ENCODE measurements around the gene ASCL5.
A peak's percentile ranks its signal among the peaks of the same experiment; 100 is the strongest.
"Not testable (repeated sequence)": the region's sequence is repeated elsewhere in the genome, so short reads cannot be mapped to it uniquely, and the experiment has no call there.

Gene ASCL5

GRCh38 chr1:201167041-201167991 is 40.3 kb upstream of the ASCL5 start:
- Histone ChIP-seq H3K9ac (ENCODE audit: low read depth, low read length) (no peak overlapping the region), H3K27me3 (ENCODE audit: control insufficient read depth, insufficient read depth, low read length) (peaks cover 24% of the 10 kb centered on the region), H3K36me3 (ENCODE audit: control insufficient read depth, insufficient read depth, low read length) (no peaks in the 10 kb centered on the region), H3K4me3 (ENCODE audit: low read depth, low read length) (no peak overlapping the region), H3K4me1 (ENCODE audit: control insufficient read depth, insufficient read depth, low read length) (peaks cover 3% of the 10 kb centered on the region), H3K9me3 (ENCODE audit: control insufficient read depth, insufficient read depth, low read length) (no peaks in the 10 kb centered on the region)

- Histone ChIP-seq H3K27me3 (ENCODE audit: control insufficient read depth, insufficient read depth, low read length) (peaks cover 8% of the 10 kb centered on the region), H3K9me3 (ENCODE audit: control insufficient read depth, insufficient read depth, low read length) (no peaks in the 10 kb centered on the region), H3K36me3 (ENCODE audit: control insufficient read depth, insufficient read depth, low read length) (no peaks in the 10 kb centered on the region), H3K9ac (ENCODE audit: low read depth, low read length) (no peak overlapping the region), H3K4me1 (ENCODE audit: control insufficient read depth, insufficient read depth, low read length) (no peaks in the 10 kb centered on the region), H3K4me3 (ENCODE audit: low read depth, low read length) (no peak overlapping the region)
Observed at GRCh38 chr1:201164645-201165044, 37.7 kb upstream of the ASCL5 start.

- no peak overlapping the region for H3K9ac ChIP-seq (ENCODE audit: low read depth, low read length)
- no peaks in the 10 kb centered on the region for H3K4me1 ChIP-seq (ENCODE audit: control insufficient read depth, insufficient read depth, low read length)
- H3K4me3 ChIP-seq (ENCODE audit: low read depth, low read length), result no peak overlapping the region
- H3K36me3 ChIP-seq (ENCODE audit: control insufficient read depth, insufficient read depth, low read length), result no peaks in the 10 kb centered on the region
- H3K27me3 ChIP-seq (ENCODE audit: control insufficient read depth, insufficient read depth, low read length), result no peaks in the 10 kb centered on the region
- H3K9me3 ChIP-seq (ENCODE audit: control insufficient read depth, insufficient read depth, low read length), result no peaks in the 10 kb centered on the region
Observed at GRCh38 chr1:201163707-201164106, 36.7 kb upstream of the ASCL5 start.

- H3K4me3 ChIP-seq (ENCODE audit: low read depth, low read length); H3K27me3 ChIP-seq (ENCODE audit: control insufficient read depth, insufficient read depth, low read length); H3K9me3 ChIP-seq (ENCODE audit: control insufficient read depth, insufficient read depth, low read length); H3K36me3 ChIP-seq (ENCODE audit: control insufficient read depth, insufficient read depth, low read length); H3K4me1 ChIP-seq (ENCODE audit: control insufficient read depth, insufficient read depth, low read length); H3K9ac ChIP-seq (ENCODE audit: low read depth, low read length): not testable (repeated sequence)
Observed at GRCh38 chr1:201163036-201163435, 36.1 kb upstream of the ASCL5 start.

GRCh38 chr1:201157949-201158348 is 31.0 kb upstream of the ASCL5 start:
- peaks cover 2% of the 10 kb centered on the region for H3K27me3 ChIP-seq (ENCODE audit: control insufficient read depth, insufficient read depth, low read length)
- H3K4me3 ChIP-seq (ENCODE audit: low read depth, low read length), result no peak overlapping the region
- no peaks in the 10 kb centered on the region for H3K9me3 ChIP-seq (ENCODE audit: control insufficient read depth, insufficient read depth, low read length)
- peaks cover 12% of the 10 kb centered on the region for H3K4me1 ChIP-seq (ENCODE audit: control insufficient read depth, insufficient read depth, low read length)
- H3K36me3 ChIP-seq (ENCODE audit: control insufficient read depth, insufficient read depth, low read length), result no peaks in the 10 kb centered on the region
- no peak overlapping the region for H3K9ac ChIP-seq (ENCODE audit: low read depth, low read length)

GRCh38 chr1:201156819-201157218 is 29.8 kb upstream of the ASCL5 start:
- Histone ChIP-seq H3K9ac (ENCODE audit: low read depth, low read length) (no peak overlapping the region), H3K27me3 (ENCODE audit: control insufficient read depth, insufficient read depth, low read length) (peaks cover 2% of the 10 kb centered on the region), H3K4me3 (ENCODE audit: low read depth, low read length) (no peak overlapping the region), H3K36me3 (ENCODE audit: control insufficient read depth, insufficient read depth, low read length) (peaks cover 4% of the 10 kb centered on the region), H3K4me1 (ENCODE audit: control insufficient read depth, insufficient read depth, low read length) (peaks cover 12% of the 10 kb centered on the region), H3K9me3 (ENCODE audit: control insufficient read depth, insufficient read depth, low read length) (no peaks in the 10 kb centered on the region)

GRCh38 chr1:201156346-201156745 is 29.4 kb upstream of the ASCL5 start:
- Histone ChIP-seq H3K36me3 (ENCODE audit: control insufficient read depth, insufficient read depth, low read length) (peaks cover 8% of the 10 kb centered on the region), H3K4me3 (ENCODE audit: low read depth, low read length) (no peak overlapping the region), H3K9me3 (ENCODE audit: control insufficient read depth, insufficient read depth, low read length) (no peaks in the 10 kb centered on the region), H3K4me1 (ENCODE audit: control insufficient read depth, insufficient read depth, low read length) (peaks cover 12% of the 10 kb centered on the region), H3K27me3 (ENCODE audit: control insufficient read depth, insufficient read depth, low read length) (peaks cover 2% of the 10 kb centered on the region), H3K9ac (ENCODE audit: low read depth, low read length) (no peak overlapping the region)

- peaks cover 12% of the 10 kb centered on the region for H3K4me1 ChIP-seq (ENCODE audit: control insufficient read depth, insufficient read depth, low read length)
- no peak overlapping the region for H3K4me3 ChIP-seq (ENCODE audit: low read depth, low read length)
- no peak overlapping the region for H3K9ac ChIP-seq (ENCODE audit: low read depth, low read length)
- peaks cover 18% of the 10 kb centered on the region for H3K36me3 ChIP-seq (ENCODE audit: control insufficient read depth, insufficient read depth, low read length)
- no peaks in the 10 kb centered on the region for H3K9me3 ChIP-seq (ENCODE audit: control insufficient read depth, insufficient read depth, low read length)
- peaks cover 2% of the 10 kb centered on the region for H3K27me3 ChIP-seq (ENCODE audit: control insufficient read depth, insufficient read depth, low read length)
Observed at GRCh38 chr1:201155354-201155753, 28.4 kb upstream of the ASCL5 start.

GRCh38 chr1:201154389-201155165 is 27.6 kb upstream of the ASCL5 start, which contains the start of gene TMEM9:
Gene TMEM9 (minus strand): TSS chr1:201154474. CDS start chr1:201153923, 551 bp downstream.
- Histone ChIP-seq H3K36me3 (ENCODE audit: control insufficient read depth, insufficient read depth, low read length) (peaks cover 21% of the 10 kb centered on the region), H3K27me3 (ENCODE audit: control insufficient read depth, insufficient read depth, low read length) (peaks cover 2% of the 10 kb centered on the region), H3K9me3 (ENCODE audit: control insufficient read depth, insufficient read depth, low read length) (no peaks in the 10 kb centered on the region), H3K9ac (ENCODE audit: low read depth, low read length) (peak within 1 kb of the TSS; percentile 93), H3K4me1 (ENCODE audit: control insufficient read depth, insufficient read depth, low read length) (peaks cover 12% of the 10 kb centered on the region), H3K4me3 (ENCODE audit: low read depth, low read length) (peak within 1 kb of the TSS; percentile 95)

GRCh38 chr1:201153474-201154388 is 26.7 kb upstream of the ASCL5 start:
- peak overlapping the region; percentile 95 for H3K4me3 ChIP-seq (ENCODE audit: low read depth, low read length)

GRCh38 chr1:201149400-201149799 is 22.4 kb upstream of the ASCL5 start:
- Histone ChIP-seq H3K9me3 (ENCODE audit: control insufficient read depth, insufficient read depth, low read length) (no peaks in the 10 kb centered on the region), H3K4me3 (ENCODE audit: low read depth, low read length) (no peak overlapping the region), H3K9ac (ENCODE audit: low read depth, low read length) (no peak overlapping the region), H3K36me3 (ENCODE audit: control insufficient read depth, insufficient read depth, low read length) (peaks cover 58% of the 10 kb centered on the region), H3K4me1 (ENCODE audit: control insufficient read depth, insufficient read depth, low read length) (peaks cover 6% of the 10 kb centered on the region), H3K27me3 (ENCODE audit: control insufficient read depth, insufficient read depth, low read length) (no peaks in the 10 kb centered on the region)

More at GRCh38 chr1:201153474-201154388, 26.7 kb upstream of the ASCL5 start:
- Histone ChIP-seq H3K36me3 (ENCODE audit: control insufficient read depth, insufficient read depth, low read length) (peaks cover 26% of the 10 kb centered on the region), H3K27me3 (ENCODE audit: control insufficient read depth, insufficient read depth, low read length) (peaks cover 2% of the 10 kb centered on the region), H3K9ac (ENCODE audit: low read depth, low read length) (peak overlapping the region; percentile 93), H3K4me1 (ENCODE audit: control insufficient read depth, insufficient read depth, low read length) (peaks cover 12% of the 10 kb centered on the region), H3K9me3 (ENCODE audit: control insufficient read depth, insufficient read depth, low read length) (no peaks in the 10 kb centered on the region)
